DMS153 (cell line): ENCODE measurements around the gene NTHL1.

Source experiments
- DNase-seq: peaks from one replicate; lab custom pipeline; 2025; lab: John Stamatoyannopoulos, UW

NTHL1 gene

GRCh38 chr16:2063861-2064260 is 16.2 kb upstream of the NTHL1 start:
- no peak for DNase-seq

GRCh38 chr16:2062801-2063200 is 15.2 kb upstream of the NTHL1 start:
- no peak for DNase-seq

- DNase-seq, result no peak
Measured at GRCh38 chr16:2061526-2061925, 13.9 kb upstream of the NTHL1 start.

GRCh38 chr16:2061023-2061422 is 13.4 kb upstream of the NTHL1 start:
- no peak for DNase-seq

- DNase-seq, result no peak
Measured at GRCh38 chr16:2060346-2060745, 12.7 kb upstream of the NTHL1 start.

- no peak for DNase-seq
Measured at GRCh38 chr16:2058872-2059271, 11.2 kb upstream of the NTHL1 start.

GRCh38 chr16:2058420-2058819 is 10.8 kb upstream of the NTHL1 start:
- no peak for DNase-seq

- no peak for DNase-seq
Measured at GRCh38 chr16:2057438-2057837, 9.8 kb upstream of the NTHL1 start.

GRCh38 chr16:2056681-2057407 is 9.2 kb upstream of the NTHL1 start:
- DNase-seq, result no peak

- no peak for DNase-seq
Measured at GRCh38 chr16:2056077-2056476, 8.4 kb upstream of the NTHL1 start.

GRCh38 chr16:2054543-2055245 is 7.1 kb upstream of the NTHL1 start:
- DNase-seq, result peak; percentile 90

GRCh38 chr16:2053897-2054296 is 6.3 kb upstream of the NTHL1 start:
- no peak for DNase-seq

- no peak for DNase-seq
Measured at GRCh38 chr16:2053211-2053610, 5.6 kb upstream of the NTHL1 start.

GRCh38 chr16:2048116-2048543 is 496 bp upstream of the NTHL1 start:
- DNase-seq, result no peak

- DNase-seq, result peak; percentile 72
Measured at GRCh38 chr16:2046893-2047329, 723 bp downstream of the NTHL1 start.

GRCh38 chr16:2045965-2046892 is 1.4 kb downstream of the NTHL1 start:
- DNase-seq, result no peak

GRCh38 chr16:2044541-2044940 is 3.1 kb downstream of the NTHL1 start:
- DNase-seq, result no peak

- DNase-seq, result peak; percentile 82
Measured at GRCh38 chr16:2043667-2044451, 3.8 kb downstream of the NTHL1 start.

- peak; percentile 87 for DNase-seq
Measured at GRCh38 chr16:2042986-2043666, 4.5 kb downstream of the NTHL1 start.

- peak; percentile 92 for DNase-seq
Measured at GRCh38 chr16:2042171-2042985, 5.3 kb downstream of the NTHL1 start.
